GM18520 (cell line): ENCODE data around the gene TTN.

Experiments used
- ATAC-seq: cut with Tn5 transposase; IDR thresholded peaks from one replicate; pipeline ENCODE4 v1.9.1; 2021; ENCODE audit not compliant: unreplicated experiment

Gene TTN

DNA sequence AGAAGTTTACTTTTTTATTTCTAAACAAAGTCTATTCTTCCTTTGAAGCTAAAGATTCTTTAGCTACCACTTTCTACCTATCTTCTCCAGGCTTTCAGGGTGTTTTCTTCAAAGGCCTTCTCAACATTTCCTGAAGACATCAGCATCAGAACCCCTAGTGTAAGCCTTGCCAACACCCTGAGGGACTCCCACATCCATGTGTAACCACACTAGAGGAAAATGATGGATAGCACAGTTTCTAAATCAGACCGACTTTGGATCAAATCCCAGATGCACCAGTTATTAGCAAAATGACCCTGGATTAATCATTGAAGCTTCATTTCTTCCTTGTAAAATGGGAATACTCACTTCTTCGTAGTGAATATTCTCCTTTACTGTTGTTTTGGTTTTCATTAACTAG lies 4.7 kb upstream of the TTN start:
- no peak for ATAC-seq

DNA sequence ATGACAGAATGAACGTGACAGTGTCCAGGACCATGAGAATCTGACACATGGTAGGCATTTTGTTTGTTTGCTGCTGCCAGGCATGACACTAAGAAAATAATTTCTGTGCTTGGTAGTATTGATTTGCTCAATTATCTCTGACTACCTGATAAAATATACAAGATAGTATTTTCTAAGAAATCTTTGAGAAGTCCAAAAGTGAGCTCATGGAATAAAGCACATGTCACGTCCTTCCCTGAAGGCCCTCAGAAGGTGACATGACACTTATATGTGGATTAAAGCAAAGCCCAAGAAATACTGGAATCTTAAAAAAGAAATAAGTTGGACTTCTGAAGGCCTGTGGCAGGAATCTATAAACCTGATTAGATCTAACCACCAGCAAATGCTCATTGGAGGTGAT lies 3.8 kb upstream of the TTN start:
- no peak for ATAC-seq

DNA sequence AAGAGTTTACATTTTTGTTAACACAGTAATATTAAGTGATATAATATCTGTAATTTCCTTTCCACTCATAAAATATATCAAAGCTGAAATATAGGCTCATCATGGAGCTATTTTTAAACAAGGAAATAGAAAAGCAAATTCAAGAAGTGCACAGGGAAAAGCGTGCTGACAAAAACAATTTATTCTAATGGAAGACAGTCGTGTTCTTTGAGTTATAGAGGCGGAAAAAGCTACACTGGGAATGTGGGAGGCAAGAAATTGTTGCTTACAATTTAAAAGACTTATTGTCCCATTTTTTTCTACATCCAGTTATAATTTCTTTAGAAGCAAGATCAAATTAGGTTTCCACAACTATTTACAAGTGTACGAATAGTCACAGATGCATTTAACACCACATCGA lies 3.2 kb upstream of the TTN start:
- ATAC-seq: no peak

DNA sequence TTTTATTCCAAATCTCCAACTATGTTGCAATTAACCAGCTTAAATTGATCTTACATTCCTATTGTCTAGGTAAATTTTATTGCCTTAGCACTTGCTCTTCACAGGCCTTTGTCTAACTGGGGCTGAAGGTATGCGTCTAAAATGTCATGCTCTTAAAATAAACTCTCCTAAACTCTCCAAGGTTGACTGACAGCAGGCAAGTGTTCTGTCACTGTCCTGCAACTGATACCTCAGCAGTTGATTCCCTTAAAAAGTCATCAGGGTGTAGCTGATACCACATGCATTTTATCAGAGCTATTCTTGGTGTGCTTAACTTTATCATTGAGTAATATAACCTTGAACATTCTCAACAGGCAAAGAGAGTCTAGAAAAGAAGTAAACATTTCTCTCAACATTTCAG lies 680 bp downstream of the TTN start:
- no peak for ATAC-seq

DNA sequence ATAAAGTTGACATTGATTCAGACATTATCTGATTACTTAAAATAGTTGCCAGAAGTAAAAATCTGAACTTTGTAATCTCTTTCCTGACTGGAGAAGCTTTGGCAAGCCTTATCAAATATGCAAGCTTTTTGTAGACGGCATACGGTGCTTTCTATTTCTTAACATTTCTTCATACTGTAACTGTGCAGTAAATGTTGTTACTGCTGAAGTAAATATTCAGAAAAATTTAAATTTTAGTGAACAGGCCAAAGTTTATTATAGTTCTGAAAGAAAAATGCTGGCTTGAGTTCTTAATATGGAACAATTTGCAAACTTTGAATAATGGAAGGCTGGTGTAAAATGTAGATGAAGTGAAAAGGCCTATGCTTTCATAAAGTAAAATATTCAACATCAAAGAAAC lies 1.8 kb downstream of the TTN start:
- ATAC-seq: no peak

DNA sequence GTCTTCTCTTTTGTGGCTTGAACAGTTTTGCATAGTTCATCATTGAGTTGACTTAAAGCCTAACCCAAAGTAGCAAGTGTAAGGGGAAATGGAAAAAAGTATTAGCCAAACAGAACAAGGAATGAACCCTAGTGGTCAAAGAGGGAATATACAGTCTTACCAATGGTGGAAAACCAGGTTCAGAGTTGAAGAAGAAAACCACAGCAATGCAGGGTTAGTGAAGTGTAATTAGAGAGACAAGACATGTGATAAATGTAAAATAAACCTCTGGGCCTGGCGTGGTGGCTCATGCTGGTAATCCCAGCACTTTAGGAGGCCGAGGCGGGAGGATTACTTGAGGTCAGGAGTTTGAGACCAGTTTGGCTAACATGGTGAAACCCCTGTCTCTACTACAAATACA lies 2.4 kb downstream of the TTN start:
- ATAC-seq: no peak

DNA sequence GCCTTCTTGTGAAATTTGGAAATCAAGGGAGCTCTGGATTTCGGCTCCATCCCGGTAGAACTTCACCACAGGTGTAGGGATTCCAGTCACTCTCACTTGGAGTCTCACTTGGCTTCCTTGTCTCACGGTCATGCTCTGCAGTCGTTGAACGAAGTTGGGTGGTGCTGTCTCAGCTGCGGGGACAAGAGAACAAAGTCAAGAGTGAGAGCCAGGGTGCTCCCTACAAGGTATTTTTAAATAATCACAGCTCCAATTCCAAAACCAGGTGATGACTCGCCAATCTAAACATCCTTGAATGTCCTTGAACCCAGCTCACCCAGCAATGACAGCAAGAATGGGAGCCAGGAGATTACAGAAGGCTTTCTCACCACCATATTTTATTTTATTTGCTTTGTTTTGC lies 6.7 kb downstream of the TTN start:
- ATAC-seq: no peak

DNA sequence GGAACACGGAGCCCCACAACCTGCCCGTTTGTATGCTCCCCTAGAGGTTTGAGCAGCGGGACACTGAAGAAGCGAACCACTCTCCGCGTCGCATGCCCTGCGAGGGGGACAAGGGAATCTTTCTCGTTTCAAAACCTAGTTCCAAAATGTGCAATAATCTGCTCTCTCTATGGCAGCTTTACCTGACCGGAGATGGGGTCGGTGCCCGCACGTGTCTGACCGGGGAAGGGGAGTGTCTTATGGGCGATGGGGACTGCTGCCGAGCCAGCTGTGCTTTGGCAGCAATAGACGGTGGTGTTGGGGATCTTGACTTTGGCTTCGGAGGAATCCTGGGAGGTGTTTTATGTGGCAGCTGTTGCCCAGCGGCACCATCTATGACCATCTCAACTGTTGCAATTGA lies 7.9 kb downstream of the TTN start:
- no peak for ATAC-seq

DNA sequence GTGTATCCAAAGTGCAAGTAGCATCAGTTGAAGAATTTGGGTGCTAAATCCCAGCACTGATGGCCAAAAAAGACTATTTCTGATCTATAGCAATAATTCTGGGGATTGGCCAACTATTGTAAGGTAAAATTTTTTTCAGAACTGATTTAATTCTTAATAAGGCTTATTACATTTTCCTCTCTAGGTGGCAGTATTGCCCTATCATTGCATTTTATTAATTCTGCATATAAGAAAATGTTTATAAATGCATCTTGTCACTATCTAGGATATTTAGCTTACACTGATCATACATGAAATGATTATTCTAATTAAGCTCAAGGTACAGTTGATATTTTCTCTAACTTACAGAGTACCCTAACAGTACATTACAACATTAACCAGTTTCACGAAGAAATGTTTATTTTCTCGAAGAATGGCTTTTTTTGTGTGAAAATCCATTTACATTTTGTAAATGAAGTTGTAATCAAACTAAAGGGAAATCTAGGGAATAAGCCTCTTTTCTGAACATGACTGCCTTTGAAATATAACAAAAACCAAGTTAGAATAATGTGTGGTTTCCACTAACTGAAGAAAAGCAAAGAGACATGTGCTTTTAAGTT lies 11.0 kb downstream of the TTN start:
- ATAC-seq: no peak

DNA sequence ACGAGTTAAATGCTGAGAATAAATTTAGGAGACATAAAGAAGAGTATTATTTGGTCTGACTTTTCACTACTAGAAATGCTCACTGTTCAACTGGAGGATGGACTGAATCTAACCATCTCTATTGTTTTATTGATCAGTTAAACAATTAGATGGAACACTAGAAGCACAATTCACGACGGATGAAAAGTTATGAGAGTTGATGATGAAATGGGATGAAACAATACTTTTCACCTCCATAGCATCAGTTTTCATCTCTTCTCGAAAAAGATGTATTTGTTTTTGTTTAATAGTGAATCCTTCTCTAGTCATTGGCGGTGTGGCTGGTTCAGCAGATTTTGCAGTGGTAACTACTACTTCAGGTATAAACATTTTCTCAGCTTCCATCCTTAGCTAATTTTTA lies 19.3 kb downstream of the TTN start:
- no peak for ATAC-seq

DNA sequence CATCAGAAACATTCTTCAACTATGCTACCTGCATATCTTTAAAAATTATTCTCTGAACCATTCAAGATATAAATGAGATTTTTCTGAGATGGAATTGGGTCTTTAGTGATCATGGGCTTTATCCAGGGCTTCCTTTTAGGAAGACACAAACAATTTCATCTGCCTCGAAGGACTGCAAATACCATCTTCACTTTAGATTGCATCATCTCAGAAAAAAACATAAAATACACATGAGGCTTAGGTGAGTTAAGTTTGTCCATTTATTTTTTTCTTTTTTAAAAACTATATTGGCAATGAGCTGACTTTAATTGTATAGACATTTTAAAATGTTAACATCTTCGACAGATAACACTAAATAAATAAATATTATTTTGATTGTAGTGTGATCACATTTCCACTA lies 20.1 kb downstream of the TTN start:
- no peak for ATAC-seq

DNA sequence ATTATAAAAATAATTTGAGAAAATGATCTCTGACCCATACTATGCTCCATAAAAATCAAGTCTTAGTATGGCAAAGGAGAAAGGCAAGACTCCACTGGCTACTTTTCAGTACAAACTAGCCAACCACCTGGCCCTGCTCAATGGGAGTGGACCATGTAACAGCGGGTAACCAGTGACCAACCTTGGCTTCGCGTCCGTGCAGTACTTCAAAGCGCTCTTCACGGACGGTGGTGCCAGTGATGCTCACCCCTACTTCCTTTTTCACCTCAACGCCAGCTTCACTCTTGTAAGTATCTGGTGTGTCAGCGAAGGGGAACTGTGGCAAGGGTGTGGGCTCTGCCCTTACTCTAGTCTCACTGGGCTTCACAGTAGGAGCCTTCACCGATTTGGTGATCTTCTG lies 23.3 kb downstream of the TTN start:
- no peak for ATAC-seq

DNA sequence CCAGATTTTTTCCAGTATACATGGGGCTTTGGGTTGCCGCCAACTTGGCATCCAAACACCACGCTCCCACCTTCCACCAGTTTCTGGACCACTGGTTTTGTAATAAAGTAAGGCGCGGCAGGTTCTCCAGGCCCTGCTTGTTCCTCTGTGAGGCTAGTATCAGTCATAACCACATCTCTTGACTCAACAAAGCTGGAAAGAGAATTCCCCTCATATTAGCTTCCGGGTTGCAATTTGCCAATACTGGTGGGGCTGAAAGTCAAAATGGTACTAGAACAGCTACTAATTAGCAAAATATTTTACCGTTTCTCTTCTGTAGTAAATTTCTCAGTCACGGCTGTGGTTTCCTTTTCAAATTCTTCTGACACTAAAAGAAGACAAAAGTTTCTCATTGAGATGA lies 25.0 kb downstream of the TTN start:
- peak; percentile 52 for ATAC-seq

DNA sequence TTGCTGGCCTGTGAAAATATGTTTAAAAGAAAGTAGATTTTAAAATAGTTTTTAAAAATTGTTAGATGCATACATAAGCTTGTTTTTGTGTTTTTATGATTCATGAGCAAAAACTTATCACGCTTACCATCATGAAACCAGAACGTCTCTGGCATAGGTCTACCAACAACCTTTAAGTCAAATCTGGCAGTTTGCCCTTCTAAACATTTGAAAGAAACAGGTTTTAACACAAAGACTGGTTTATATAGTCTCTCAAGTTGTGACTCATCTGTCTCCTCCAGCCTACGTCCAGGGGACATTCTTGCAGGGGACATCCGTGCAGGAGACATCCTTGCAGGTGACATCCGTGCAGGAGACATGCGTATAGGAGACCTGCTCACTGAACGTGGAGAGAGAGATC lies 29.6 kb downstream of the TTN start:
- no peak for ATAC-seq

DNA sequence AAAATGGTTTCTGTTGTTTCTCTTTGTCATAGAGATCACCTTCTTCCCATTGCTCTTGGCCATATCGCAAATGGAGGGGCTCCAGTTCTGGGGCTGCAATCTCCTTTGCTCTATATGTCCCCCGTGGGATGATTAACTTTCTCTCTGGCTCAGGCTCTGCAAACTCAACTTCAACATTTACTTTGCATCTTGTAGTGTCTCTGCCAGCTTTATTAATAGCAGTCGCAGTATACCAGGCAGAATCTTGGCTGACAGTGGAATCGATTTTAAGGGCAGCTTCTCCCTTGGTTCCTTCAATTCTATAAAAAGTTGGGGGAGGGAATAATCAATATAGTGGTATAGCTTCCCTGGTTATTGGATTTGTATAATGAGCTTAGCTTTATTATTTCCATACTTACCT lies 30.5 kb downstream of the TTN start:
- no peak for ATAC-seq

DNA sequence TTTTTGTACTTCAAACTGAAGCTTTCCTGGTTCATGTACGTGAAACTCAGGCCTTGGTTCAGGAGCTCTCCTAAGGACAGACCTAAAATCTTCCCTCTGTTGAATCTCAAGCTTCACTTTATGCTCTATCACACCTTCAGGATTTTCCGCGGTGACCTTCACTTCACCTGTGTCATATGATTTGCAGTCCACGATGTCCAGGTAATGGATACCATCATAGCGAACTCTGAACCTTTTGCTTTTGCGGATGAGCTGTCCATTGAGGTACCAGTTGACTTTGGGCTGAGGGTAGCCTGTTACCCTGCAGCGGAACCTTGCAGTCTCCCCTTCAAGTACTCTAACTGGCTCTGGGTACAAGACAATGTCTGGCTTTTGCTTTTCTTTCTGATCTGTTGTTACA lies 31.2 kb downstream of the TTN start:
- no peak for ATAC-seq

DNA sequence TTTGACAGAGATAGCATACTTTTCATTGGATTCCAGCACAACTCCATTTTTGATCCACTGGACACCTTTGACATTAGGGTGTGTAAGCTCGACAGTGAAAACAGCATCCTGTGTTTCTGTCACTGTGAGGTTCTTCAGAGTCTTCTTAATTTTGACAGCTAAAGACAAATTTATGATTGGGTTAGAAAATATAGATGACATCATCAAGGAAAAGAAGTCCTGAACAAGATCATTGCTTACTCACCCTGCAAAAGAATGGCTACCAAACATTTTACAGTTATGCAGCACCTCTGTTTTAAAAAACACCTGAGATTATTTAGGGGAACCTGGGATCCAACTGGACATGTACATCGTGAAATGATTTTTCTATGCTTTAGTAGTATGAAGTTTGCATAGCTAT lies 36.7 kb downstream of the TTN start:
- no peak for ATAC-seq

DNA sequence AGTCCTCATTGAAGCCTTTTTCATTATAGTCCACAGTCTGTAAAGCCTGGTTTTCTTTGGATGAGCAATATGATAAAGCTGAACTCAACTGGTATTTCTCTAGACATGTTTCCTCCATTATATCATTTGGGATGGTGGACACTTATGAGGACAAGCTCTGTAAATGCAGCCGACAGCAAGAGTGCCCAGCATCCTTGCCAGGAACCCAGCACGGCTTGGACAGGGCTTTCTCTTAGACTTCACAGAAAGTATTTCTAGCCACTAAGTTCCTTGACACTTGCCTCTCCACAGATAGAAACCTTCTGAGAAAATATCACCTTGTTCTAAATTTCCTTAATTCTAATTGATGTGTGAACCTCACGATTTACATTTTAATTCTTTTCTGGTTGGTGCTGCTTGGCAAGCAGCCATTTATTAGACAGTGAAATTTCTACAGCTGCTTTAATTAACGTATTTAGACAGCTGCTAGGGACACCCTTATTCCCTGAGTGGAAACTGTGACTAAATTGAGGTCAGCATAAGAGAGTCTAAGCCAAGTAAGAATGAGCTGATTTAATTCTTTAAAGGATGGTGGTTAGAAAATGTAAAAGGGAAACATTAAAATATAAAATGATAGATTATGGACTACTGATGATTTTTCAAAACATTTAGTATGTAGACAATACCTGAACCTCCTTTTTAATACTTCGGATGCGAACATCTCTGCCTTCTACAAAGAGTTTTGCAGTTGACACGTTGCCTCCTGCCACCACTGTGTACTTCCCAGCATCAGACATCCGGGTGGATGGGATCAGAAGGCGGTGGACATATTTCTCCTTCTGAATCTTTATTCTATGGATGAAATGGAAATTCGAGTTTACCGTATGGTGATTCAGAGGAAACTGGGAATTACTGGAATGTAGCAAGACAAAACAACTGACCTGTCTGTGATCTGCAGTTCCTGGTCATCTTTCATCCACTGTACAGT lies 39.8 kb downstream of the TTN start:
- no peak for ATAC-seq

DNA sequence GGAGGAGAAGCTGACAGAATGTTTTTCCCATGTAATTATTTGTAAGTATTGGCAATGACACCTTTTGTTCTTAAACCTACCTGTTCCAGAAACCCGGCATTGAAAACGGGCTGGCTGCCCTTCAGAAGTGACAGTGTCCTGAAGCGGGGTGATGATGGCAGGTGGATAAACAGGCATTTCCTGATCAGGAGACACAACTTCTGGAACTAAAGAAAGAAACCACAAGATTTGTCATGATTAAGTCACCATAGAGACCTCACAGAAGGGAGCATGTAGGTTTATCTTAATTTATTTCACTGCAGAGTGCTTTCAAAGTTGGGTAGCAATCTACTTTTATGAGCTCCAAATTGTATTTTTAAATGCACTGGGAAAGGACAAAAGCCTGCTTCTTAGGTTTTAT lies 43.1 kb downstream of the TTN start:
- ATAC-seq: no peak

DNA sequence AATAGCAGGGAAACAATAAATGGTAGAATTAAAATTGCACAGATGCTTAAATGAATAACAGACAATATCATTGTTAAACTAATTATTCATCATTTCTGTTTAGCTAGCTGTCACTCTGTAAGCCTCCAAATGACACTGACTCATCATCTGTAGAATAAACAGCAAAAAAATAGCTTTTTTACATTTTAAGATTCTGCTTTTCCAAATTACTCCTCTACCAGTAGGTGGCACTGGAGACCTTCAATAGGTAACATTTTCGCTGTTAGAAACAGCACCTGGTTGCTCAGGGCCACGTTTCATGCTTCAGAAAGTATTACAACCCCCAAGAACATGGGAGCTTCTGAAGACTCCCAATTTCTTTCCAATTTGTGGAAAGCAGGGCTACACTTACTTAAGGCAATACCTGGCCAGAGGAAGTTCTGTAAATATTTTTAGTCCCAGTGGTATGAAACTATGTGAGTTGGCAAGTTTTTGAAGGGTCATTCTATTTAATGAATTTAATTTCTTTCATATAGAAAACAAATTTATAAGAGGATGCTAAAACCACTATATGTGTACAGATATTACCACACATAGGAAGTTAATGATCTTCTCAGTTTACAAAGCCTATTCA lies 45.4 kb downstream of the TTN start:
- no peak for ATAC-seq

DNA sequence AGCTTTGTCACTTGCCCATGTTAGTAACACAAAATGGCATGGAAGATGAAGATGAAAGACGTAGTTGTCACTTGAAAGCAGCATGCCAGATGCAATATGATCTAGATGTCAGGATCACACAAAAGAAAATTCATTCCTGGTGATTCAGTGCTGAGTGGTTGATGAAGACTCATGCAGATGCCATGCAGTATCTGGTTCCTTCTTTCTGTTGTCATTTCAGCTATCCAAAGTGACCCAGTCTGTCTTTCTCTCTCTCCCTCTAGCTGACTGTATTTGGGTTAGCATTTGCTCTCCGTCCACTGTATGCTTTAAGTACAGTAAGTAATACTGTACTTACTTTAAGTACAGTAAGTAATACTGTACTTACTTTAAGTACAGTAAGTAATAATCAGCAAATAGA lies 50.4 kb downstream of the TTN start:
- ATAC-seq: no peak

DNA sequence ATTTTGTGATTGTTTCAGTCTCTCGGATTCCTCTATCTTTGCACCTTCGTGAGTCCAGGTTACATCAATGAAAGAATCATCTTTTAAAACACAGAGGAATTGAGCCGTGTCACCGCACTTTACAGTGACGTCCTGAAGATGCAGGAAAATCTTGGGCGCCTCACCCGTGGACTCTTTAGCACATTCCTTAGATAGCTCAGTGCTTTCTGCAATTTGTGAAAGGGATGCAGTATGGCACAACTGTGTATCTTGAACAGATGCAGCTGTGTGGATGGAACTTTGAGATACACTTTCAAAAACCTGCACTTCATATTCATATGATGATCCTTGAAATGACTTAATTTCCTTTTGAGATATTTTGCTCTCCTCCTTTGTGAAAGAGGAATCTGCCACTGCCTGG lies 50.9 kb downstream of the TTN start:
- no peak for ATAC-seq
